K562 (cell line): ENCODE results near the gene SLC39A7. TPM values are rescaled to one million over a fixed set of nuclear protein-coding genes. Genes with fewer than 3 reads are reported as not detected.
A peak's percentile ranks its signal among the peaks of the same experiment; 100 is the strongest.

Experiments used
- CBX3 ChIP-seq, 2 experiments: IDR thresholded peaks; 1 replicate in 1 of 2; 2 replicates in 1 of 2; pipeline ENCODE4 v1.6.1; 2012; ENCODE audit warnings: inconsistent platforms in 2 of 2, low read length in 2 of 2, borderline replicate concordance in 1 of 2, control low read depth in 1 of 2
- CBX5 ChIP-seq: IDR thresholded peaks from 2 replicates; pipeline ENCODE4 v1.6.1; 2014; ENCODE audit warnings: low read depth, borderline replicate concordance
- MAZ ChIP-seq, 2 experiments: fragments of 450-650 bp in 1 of 2; sonication (generic) in 1 of 2; formaldehyde crosslinking; IDR thresholded peaks in 1 of 2; conservative IDR thresholded peaks in 1 of 2; 2 replicates each; pipeline versions ENCODE4 v1.4.0 to v1.5.0; 2020; ENCODE audit warnings: mild to moderate bottlenecking in 1 of 2, missing genetic modification reagents in 1 of 2
- MTA1 ChIP-seq: fragments of 450-650 bp; IDR thresholded peaks from 2 replicates; pipeline ENCODE4 v1.6.1; 2017; ENCODE audit warnings: borderline replicate concordance
- PHF21A ChIP-seq: fragments of 450-650 bp; IDR thresholded peaks from 2 replicates; pipeline ENCODE4 v1.6.1; 2017; ENCODE audit warnings: low read depth, borderline replicate concordance
- PML ChIP-seq: IDR thresholded peaks from 2 replicates; pipeline ENCODE4 v1.6.1; 2012; ENCODE audit warnings: low read length, inconsistent platforms
- PURB ChIP-seq: sonication (generic); formaldehyde crosslinking; IDR thresholded peaks from 2 replicates; pipeline ENCODE4 v1.9.0; 2021; ENCODE audit warnings: low read depth, mild to moderate bottlenecking, missing genetic modification reagents
- RFX7 ChIP-seq: fragments of 250-450 bp; sonication (Bioruptor Pico); IDR thresholded peaks from 2 replicates; pipeline ENCODE4 v1.5.1; 2021; ENCODE audit warnings: mild to moderate bottlenecking
- TAF1 ChIP-seq: IDR thresholded peaks from 2 replicates; pipeline ENCODE4 v1.6.1; 2011; ENCODE audit warnings: mild to moderate bottlenecking, low read length, moderate library complexity; ENCODE audit not compliant: insufficient read depth, control insufficient read depth, severe bottlenecking; ENCODE audit errors: extremely low read depth
- ZBTB2 ChIP-seq: fragments of 450-650 bp; IDR thresholded peaks from 2 replicates; pipeline ENCODE4 v1.6.1; 2016; ENCODE audit warnings: antibody characterized with exemption
- ZBTB34 ChIP-seq: fragments of 250-450 bp; sonication (Bioruptor Pico); IDR thresholded peaks from 2 replicates; pipeline ENCODE4 v1.8.0; 2021; ENCODE audit warnings: mild to moderate bottlenecking, moderate library complexity
- ZNF3 ChIP-seq: fragments of 250-450 bp; sonication (Bioruptor Pico); IDR thresholded peaks from 2 replicates; pipeline ENCODE4 v1.5.0; 2021; ENCODE audit warnings: mild to moderate bottlenecking, moderate library complexity
- ZNF311 ChIP-seq: fragments of 250-450 bp; sonication (Bioruptor Pico); IDR thresholded peaks from 2 replicates; pipeline ENCODE4 v1.4.0; 2020; ENCODE audit warnings: mild to moderate bottlenecking, moderate library complexity
- ZNF407 ChIP-seq: fragments of 450-650 bp; IDR thresholded peaks from 2 replicates; pipeline ENCODE4 v1.6.1; 2016; ENCODE audit warnings: low read depth
- polyA plus RNA-seq, 8 experiments: library from polyadenylated mRNA; depleted of rRNA in 4 of 8; stranded (reverse) in 5 of 8; unstranded in 3 of 8; fragments of >200 nt; fragmentation: Nextera tagmentation in 2 of 8; fragmentation: Illumina TruSeq in 1 of 8; extraction: Ambion mirVana in 2 of 8; extraction: Trizol in 1 of 8; gene quantifications; 2 replicates each; pipeline versions ENCODE4 v1.2.1 to v1.2.3, GENCODE V29; 2011 to 2014; ENCODE audit warnings: inconsistent platforms in 1 of 8, missing spikeins in 1 of 8
- total RNA-seq, 7 experiments: library from RNA; depleted of rRNA in 6 of 7; stranded (reverse); fragments of >200 nt in 6 of 7; fragmentation: Illumina TruSeq in 2 of 7; extraction: Trizol in 2 of 7; gene quantifications; 2 replicates each; pipeline versions ENCODE4 v1.2.1 to v1.2.3, GENCODE V29; 2011 to 2021; ENCODE audit warnings: low replicate concordance in 1 of 7

SLC39A7 gene
- total and polyA plus RNA-seq, 9 of the 15 experiments (the other 6 are each of a cell fraction or from before 2014, with no cell fraction given) = 21.7 to 169 (median 121) TPM

- TF ChIP-seq ZNF407 (no peak), PML (peak; percentile 82; the same call in 1 of the 2 replicates), PHF21A (peak; percentile 74; the same call in 1 of the 2 replicates), ZBTB2 (peak; percentile 93), MAZ (CRISPR knock-in tag; conservative IDR thresholded peaks at IDR 0.05 in 1 of 2, IDR thresholded peaks at IDR 0.05 in 1 of 2) (peak; percentile 97 to 98), ZNF3 (CRISPR knock-in tag) (0 out of 2 replicates have a peak, but pooled peaks have one; percentile 24), ZBTB34 (CRISPR knock-in tag) (no peak), TAF1 (peak; percentile 90), ZNF311 (no peak), MTA1 (peak; percentile 93), CBX5 (no peak), RFX7 (CRISPR knock-in tag) (peak; percentile 53; the same call in 1 of the 2 replicates), CBX3 (IDR thresholded peaks at IDR 0.05; ENCODE audit: borderline replicate concordance in 1 of 2, low read length in 2 of 2) (0 out of 3 replicates have a peak, but pooled peaks of 1 of the 2 experiments have one; percentile 13), PURB (CRISPR knock-in tag) (no peak)
Measured at GRCh38 chr6:33208091-33208967, 7.7 kb downstream of the SLC39A7 start, which contains the start of gene RING1 (continued).
